Measurements from ENCODE around the gene ERCC6L2.
A peak's percentile ranks its signal among the peaks of the same experiment; 100 is the strongest.

Gene ERCC6L2

GRCh38 chr9:95930277-95930676 lies 54.8 kb downstream of the ERCC6L2 start:
- no peak for DNase-seq

- DNase-seq: no peak
Measured at GRCh38 chr9:95935861-95936578, 60.5 kb downstream of the ERCC6L2 start.

- DNase-seq: no peak
Measured at GRCh38 chr9:95936579-95937075, 61.1 kb downstream of the ERCC6L2 start.

- no peak for DNase-seq
Measured at GRCh38 chr9:95937131-95937530, 61.6 kb downstream of the ERCC6L2 start.

GRCh38 chr9:95938724-95939123 lies 63.2 kb downstream of the ERCC6L2 start:
- no peak for DNase-seq

- no peak for DNase-seq
Measured at GRCh38 chr9:95939472-95939871, 64.0 kb downstream of the ERCC6L2 start.

- DNase-seq: no peak
Measured at GRCh38 chr9:95940265-95940664, 64.8 kb downstream of the ERCC6L2 start.

GRCh38 chr9:95942016-95942415 lies 66.5 kb downstream of the ERCC6L2 start:
- DNase-seq: no peak

GRCh38 chr9:95947118-95947517 lies 71.6 kb downstream of the ERCC6L2 start:
- no peak for DNase-seq

GRCh38 chr9:95952471-95952870 lies 77.0 kb downstream of the ERCC6L2 start:
- DNase-seq: no peak

GRCh38 chr9:95953986-95954385 lies 78.5 kb downstream of the ERCC6L2 start:
- no peak for DNase-seq

- no peak for DNase-seq
Measured at GRCh38 chr9:95954940-95955339, 79.4 kb downstream of the ERCC6L2 start.

- DNase-seq: no peak
Measured at GRCh38 chr9:95962936-95963335, 87.4 kb downstream of the ERCC6L2 start.

- no peak for DNase-seq
Measured at GRCh38 chr9:95963659-95964058, 88.2 kb downstream of the ERCC6L2 start.

- no peak for DNase-seq
Measured at GRCh38 chr9:95966306-95966705, 90.8 kb downstream of the ERCC6L2 start.

- DNase-seq: no peak
Measured at GRCh38 chr9:95970317-95970716, 94.8 kb downstream of the ERCC6L2 start.

GRCh38 chr9:95971815-95972214 lies 96.3 kb downstream of the ERCC6L2 start:
- no peak for DNase-seq

GRCh38 chr9:95974389-95974788 lies 98.9 kb downstream of the ERCC6L2 start:
- DNase-seq: no peak

- DNase-seq: no peak
Measured at GRCh38 chr9:95977371-95977770, 101.9 kb downstream of the ERCC6L2 start.

GRCh38 chr9:95978106-95978505 lies 102.6 kb downstream of the ERCC6L2 start:
- no peak for DNase-seq

- no peak for DNase-seq
Measured at GRCh38 chr9:95979446-95979845, 104.0 kb downstream of the ERCC6L2 start.

- DNase-seq: no peak
Measured at GRCh38 chr9:95980262-95981125, 105.0 kb downstream of the ERCC6L2 start.

GRCh38 chr9:95981761-95982390 lies 106.4 kb downstream of the ERCC6L2 start:
- peak; percentile 24 for DNase-seq

Data from CD4-positive, alpha-beta T cell treated with Interleukin-15 for 1 hour (primary cell).